Gastrocnemius medialis (tissue), 4 donors: ENCODE measurements around the gene EPHA2. TPM values are rescaled to one million over a fixed set of nuclear protein-coding genes. Genes with fewer than 3 reads are reported as not detected.

Experiments used
- ATAC-seq, 2 donors: fragments of 150-250 bp; one replicate each; pipeline ENCODE4 v1.9.1; 2016
- DNase-seq, 2 donors: peaks; one replicate each; pipeline ENCODE4 v3.0.0-alpha.2; 2019
- H3K27ac ChIP-seq, 4 donors: fragments of 200-600 bp; sonication (generic); 1 replicate in 1 of 4; 2 replicates in 3 of 4; pipeline ENCODE4 v1.5.1; 2016 to 2018; ENCODE audit warnings: mild to moderate bottlenecking in 2 of 4, moderate library complexity in 1 of 4
- H3K27me3 ChIP-seq, 3 donors: fragments of 200-600 bp; sonication (generic) in 2 of 3; 1 replicate in 1 of 3; 2 replicates in 2 of 3; pipeline versions ENCODE4 v1.5.1 to v1.6.0; 2016 to 2019; ENCODE audit warnings: mild to moderate bottlenecking in 1 of 3, moderate library complexity in 1 of 3
- H3K36me3 ChIP-seq, 2 donors: fragments of 200-600 bp; sonication (generic) in 1 of 2; one replicate each; pipeline ENCODE4 v1.5.1; 2017 to 2018
- H3K4me1 ChIP-seq, 2 donors: fragments of 200-600 bp; sonication (generic) in 1 of 2; one replicate each; pipeline ENCODE4 v1.5.1; 2016 to 2017; ENCODE audit warnings: mild to moderate bottlenecking in 2 of 2
- H3K4me3 ChIP-seq, 4 donors: fragments of 200-600 bp; sonication (generic) in 3 of 4; 1 replicate in 1 of 4; 2 replicates in 3 of 4; pipeline ENCODE4 v1.5.1; 2016 to 2019; ENCODE audit warnings: mild to moderate bottlenecking in 2 of 4
- H3K9me3 ChIP-seq, 3 donors: fragments of 200-600 bp; sonication (generic) in 2 of 3; 1 replicate in 1 of 3; 2 replicates in 2 of 3; pipeline ENCODE4 v1.5.1; 2016 to 2019
- POLR2A ChIP-seq, 2 donors: fragments of 450-650 bp; IDR thresholded peaks; one replicate each; pipeline ENCODE4 v1.6.1; 2017; ENCODE audit warnings: antibody characterized with exemption in 2 of 2, mild to moderate bottlenecking in 2 of 2, moderate library complexity in 2 of 2
- in situ Hi-C, 4 donors: fragments of 200-750 bp; cut with MboI; loops; one replicate each; pipeline versions ENCODE4 v1.15.0 to v1.8.0; 2017; ENCODE audit warnings: low sequenced_read_pairs in 4 of 4
- intact Hi-C: fragments of 100-400 bp; cut with DNase I; formaldehyde crosslinking; loops from one replicate; pipeline ENCODE4 v1.15.1; 2023; ENCODE audit warnings: low total_unique reads
- total RNA-seq, 4 donors: library from RNA; depleted of rRNA; stranded (reverse); fragments of >200 nt; gene quantifications; one replicate each; pipeline versions ENCODE4 v1.1.0 to v1.2.3, GENCODE V29; 2016
- TF ChIP-seq, protein P1 (sequence below), 5 experiments: fragments of 450-650 bp in 3 of 5; fragments of 200-600 bp in 2 of 5; sonication (generic) in 2 of 5; IDR thresholded peaks in 4 of 5; conservative IDR thresholded peaks in 1 of 5; 1 replicate in 4 of 5; 2 replicates in 1 of 5; pipeline ENCODE4 v1.5.1; 2016 to 2019; ENCODE audit warnings: antibody characterized with exemption in 5 of 5, mild to moderate bottlenecking in 3 of 5, moderate library complexity in 3 of 5

The EPHA2 gene
- total RNA-seq, 4 donors from 2014 or later = 1.2 to 6.4 (median 2.9) TPM

DNA sequence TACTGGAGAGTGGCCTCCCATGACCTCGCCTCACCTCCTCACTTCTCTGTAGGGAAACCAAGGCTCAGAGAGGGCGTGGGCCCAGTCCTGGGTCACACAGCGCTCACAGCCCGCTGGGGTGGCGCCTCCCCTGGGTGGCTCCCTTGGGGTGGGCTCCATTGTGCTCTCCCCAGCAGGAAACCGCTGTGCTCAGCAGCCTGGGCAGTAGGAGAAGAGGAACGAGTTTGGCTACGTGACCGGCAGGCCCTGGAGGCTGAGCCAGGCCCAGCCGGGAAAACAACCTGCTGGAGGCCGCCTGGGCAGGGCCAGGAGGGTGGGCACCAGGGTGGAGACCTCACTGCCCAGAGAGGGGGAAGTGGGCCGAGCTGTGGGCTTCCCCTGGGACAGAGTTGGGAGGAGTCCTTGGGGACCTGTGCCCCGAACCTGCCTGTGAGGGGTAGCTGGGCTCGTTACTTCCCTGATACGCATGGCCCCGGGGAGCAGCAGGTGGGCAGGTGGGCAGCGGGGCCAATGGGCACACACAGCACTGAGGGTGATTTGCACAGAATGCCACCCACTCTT lies 67.4 kb downstream of the EPHA2 start:
- ATAC-seq = no peak
- Histone ChIP-seq H3K27ac (no peak overlapping the region), H3K9me3 (no peaks in the 10 kb centered on the region), H3K4me3 (no peak overlapping the region), H3K27me3 (no peaks in the 10 kb centered on the region), H3K4me1 (peaks cover 0 to 3% of the 10 kb centered on the region in 2 donors), H3K36me3 (no peaks in the 10 kb centered on the region)
- TF ChIP-seq POLR2A (IDR thresholded peaks at IDR 0.05) = no peak
- TF ChIP-seq, protein P1, sequence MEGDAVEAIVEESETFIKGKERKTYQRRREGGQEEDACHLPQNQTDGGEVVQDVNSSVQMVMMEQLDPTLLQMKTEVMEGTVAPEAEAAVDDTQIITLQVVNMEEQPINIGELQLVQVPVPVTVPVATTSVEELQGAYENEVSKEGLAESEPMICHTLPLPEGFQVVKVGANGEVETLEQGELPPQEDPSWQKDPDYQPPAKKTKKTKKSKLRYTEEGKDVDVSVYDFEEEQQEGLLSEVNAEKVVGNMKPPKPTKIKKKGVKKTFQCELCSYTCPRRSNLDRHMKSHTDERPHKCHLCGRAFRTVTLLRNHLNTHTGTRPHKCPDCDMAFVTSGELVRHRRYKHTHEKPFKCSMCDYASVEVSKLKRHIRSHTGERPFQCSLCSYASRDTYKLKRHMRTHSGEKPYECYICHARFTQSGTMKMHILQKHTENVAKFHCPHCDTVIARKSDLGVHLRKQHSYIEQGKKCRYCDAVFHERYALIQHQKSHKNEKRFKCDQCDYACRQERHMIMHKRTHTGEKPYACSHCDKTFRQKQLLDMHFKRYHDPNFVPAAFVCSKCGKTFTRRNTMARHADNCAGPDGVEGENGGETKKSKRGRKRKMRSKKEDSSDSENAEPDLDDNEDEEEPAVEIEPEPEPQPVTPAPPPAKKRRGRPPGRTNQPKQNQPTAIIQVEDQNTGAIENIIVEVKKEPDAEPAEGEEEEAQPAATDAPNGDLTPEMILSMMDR (IDR thresholded peaks at IDR 0.05 in 4 of 5, conservative IDR thresholded peaks at IDR 0.05 in 1 of 5) = no peak
- DNase-seq = no peak
- in situ Hi-C loops = loop anchor here (10.0 to 25.0 kb wide), 2 partner anchors 274 to 276 kb away; partner anchors contain the start of genes SZRD1 (in 4 of the 4) and FBXO42 (in 3 of the 4)
- intact Hi-C loops = no loop called here

DNA sequence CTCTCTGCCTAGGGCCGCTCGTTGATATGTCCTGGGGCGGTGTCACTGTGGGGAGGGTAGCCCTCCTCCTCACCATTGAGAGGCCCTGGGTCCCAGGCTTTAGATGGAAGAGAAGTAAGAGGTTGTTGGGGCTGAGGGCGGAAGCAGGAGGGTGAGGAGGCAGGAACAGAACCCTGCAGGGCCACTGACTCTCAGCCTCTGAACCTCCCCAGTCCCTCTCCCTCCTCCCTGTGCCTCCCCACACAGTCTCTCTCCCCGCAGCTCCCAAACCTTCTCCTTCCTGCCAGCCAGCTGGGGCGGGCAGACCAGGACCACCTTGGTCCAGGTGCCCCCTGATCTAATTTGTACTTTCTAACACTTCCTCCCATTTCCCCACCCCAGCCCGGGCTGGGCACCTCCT lies 68.1 kb downstream of the EPHA2 start:
- no peak overlapping the region for H3K4me3 ChIP-seq
- no peaks in the 10 kb centered on the region for H3K27me3 ChIP-seq
- no peaks in the 10 kb centered on the region for H3K36me3 ChIP-seq
- in situ Hi-C loops = loop anchor here (10.0 to 25.0 kb wide), 2 partner anchors 275 to 277 kb away; partner anchors contain the start of genes SZRD1 (in 4 of the 4) and FBXO42 (in 3 of the 4)
- intact Hi-C loops = no loop called here
- no peak for DNase-seq
- H3K4me1 ChIP-seq = peaks cover 0 to 3% of the 10 kb centered on the region in 2 donors
- no peak overlapping the region for H3K27ac ChIP-seq
- H3K9me3 ChIP-seq = no peaks in the 10 kb centered on the region
- TF ChIP-seq, protein P1 (IDR thresholded peaks at IDR 0.05 in 4 of 5, conservative IDR thresholded peaks at IDR 0.05 in 1 of 5) = no peak
- TF ChIP-seq POLR2A (IDR thresholded peaks at IDR 0.05) = no peak
- no peak for ATAC-seq

DNA sequence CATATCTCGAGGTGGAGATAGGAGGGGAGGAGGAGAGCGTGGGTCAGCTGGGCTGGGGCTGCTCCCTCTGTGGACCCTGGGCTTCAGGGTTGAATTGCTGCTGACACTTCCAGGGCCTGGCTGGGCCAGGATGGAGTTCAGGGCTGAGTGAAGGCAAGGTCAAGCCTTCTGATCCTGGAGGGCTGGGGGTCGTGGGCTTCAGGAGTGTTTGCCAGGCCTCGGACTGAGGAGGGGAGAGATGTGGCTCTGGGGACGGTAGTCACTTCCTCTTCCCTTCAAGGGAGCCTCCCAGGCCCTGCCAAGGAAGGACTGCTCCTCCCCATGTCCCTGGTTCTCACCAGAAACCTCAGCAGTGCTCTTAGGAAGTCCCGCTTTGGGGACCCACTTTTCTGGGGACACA lies 70.3 kb downstream of the EPHA2 start:
- peaks cover 0 to 9% of the 10 kb centered on the region in 2 donors for H3K4me1 ChIP-seq
- intact Hi-C loops = no loop called here
- ATAC-seq = no peak

DNA sequence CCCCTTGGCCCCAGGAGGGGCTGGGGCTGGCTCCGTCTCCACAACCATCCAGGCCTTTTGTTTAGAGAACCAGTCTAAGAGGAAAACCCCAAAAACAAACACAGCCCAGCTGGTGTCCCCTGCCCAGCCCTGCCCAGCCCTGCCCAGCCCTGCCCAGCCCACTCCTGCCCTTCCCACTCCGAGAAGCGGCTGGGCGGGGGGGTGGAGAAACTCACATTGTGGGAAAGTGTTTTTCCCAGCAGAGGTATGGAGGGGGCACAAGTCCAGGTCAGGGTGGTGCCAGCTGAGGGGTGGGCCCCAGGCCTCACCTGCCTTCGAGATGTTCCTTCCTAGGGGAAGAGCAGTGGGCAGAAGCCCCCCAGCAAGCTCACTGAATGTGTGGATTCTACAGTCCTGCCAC lies 72.4 kb downstream of the EPHA2 start:
- peaks cover 3 to 15% of the 10 kb centered on the region in 2 donors for H3K4me1 ChIP-seq
- in situ Hi-C loops = loop anchor here (5.0 to 25.0 kb wide), 3 partner anchors 104 to 281 kb away; partner anchors contain the start of genes SZRD1 (in 4 of the 4) and FBXO42 (in 3 of the 4)
- ATAC-seq = no peak

More for the DNA sequence above, 70.3 kb downstream of the EPHA2 start:
- H3K27ac ChIP-seq = no peak overlapping the region
- H3K27me3 ChIP-seq = no peaks in the 10 kb centered on the region
- TF ChIP-seq, protein P1 (IDR thresholded peaks at IDR 0.05 in 4 of 5, conservative IDR thresholded peaks at IDR 0.05 in 1 of 5) = no peak
- no peak for TF ChIP-seq POLR2A (IDR thresholded peaks at IDR 0.05)
- in situ Hi-C loops = loop anchor here (10.0 to 25.0 kb wide), 2 partner anchors 277 to 279 kb away; partner anchors contain the start of genes SZRD1 (in 4 of the 4) and FBXO42 (in 3 of the 4)
- H3K4me3 ChIP-seq = no peak overlapping the region
- DNase-seq = no peak
- no peaks in the 10 kb centered on the region for H3K9me3 ChIP-seq
- H3K36me3 ChIP-seq = no peaks in the 10 kb centered on the region

More for the DNA sequence above, 72.4 kb downstream of the EPHA2 start:
- DNase-seq = no peak
- no peaks in the 10 kb centered on the region for H3K9me3 ChIP-seq
- no peaks in the 10 kb centered on the region for H3K27me3 ChIP-seq
- no peak overlapping the region for H3K4me3 ChIP-seq
- TF ChIP-seq POLR2A (IDR thresholded peaks at IDR 0.05) = no peak
- TF ChIP-seq, protein P1 (IDR thresholded peaks at IDR 0.05 in 4 of 5, conservative IDR thresholded peaks at IDR 0.05 in 1 of 5) = no peak
- no peak overlapping the region for H3K27ac ChIP-seq
- intact Hi-C loops = no loop called here
- no peaks in the 10 kb centered on the region for H3K36me3 ChIP-seq
